GM18499 (cell line): Measurements from ENCODE around the gene CAP2.

Experiments
- ATAC-seq: cut with Tn5 transposase; IDR thresholded peaks from one replicate; pipeline ENCODE4 v1.9.1; 2021; ENCODE audit warnings: moderate number of reproducible peaks; ENCODE audit not compliant: insufficient read depth, unreplicated experiment

The CAP2 gene

GRCh38 chr6:17606606-17607005 is 213.2 kb downstream of the CAP2 start:
- ATAC-seq: no peak
